ENCODE measurements around the gene ZNF18.

GRCh38 chr17:11997972-11998233 lies 628 bp upstream of the ZNF18 start:
- no peak for TF ChIP-seq CTCF (optimal IDR thresholded peaks at IDR 0.05 in 1 of 3, IDR thresholded peaks at IDR 0.05 in 1 of 3, conservative IDR thresholded peaks at IDR 0.05 in 1 of 3; ENCODE audit: extremely low read depth in 1 of 3, insufficient read depth in 2 of 3, low read length in 3 of 3)
- TF ChIP-seq EZH2 (IDR thresholded peaks at IDR 0.05; ENCODE audit: low read length), result no peak

Data from keratinocyte (primary cell).